Gastrocnemius medialis (tissue), 4 donors: ENCODE results near the gene MED13. TPM values are rescaled to one million over a fixed set of nuclear protein-coding genes. Genes with fewer than 3 reads are reported as not detected.

Experiments
- ATAC-seq, 2 donors: fragments of 150-250 bp; one replicate each; pipeline ENCODE4 v1.9.1; 2016
- DNase-seq, 2 donors: peaks; one replicate each; pipeline ENCODE4 v3.0.0-alpha.2; 2019
- H3K27ac ChIP-seq, 4 donors: fragments of 200-600 bp; sonication (generic); 1 replicate in 1 of 4; 2 replicates in 3 of 4; pipeline ENCODE4 v1.5.1; 2016 to 2018; ENCODE audit warnings: mild to moderate bottlenecking in 2 of 4, moderate library complexity in 1 of 4
- H3K27me3 ChIP-seq, 3 donors: fragments of 200-600 bp; sonication (generic) in 2 of 3; 1 replicate in 1 of 3; 2 replicates in 2 of 3; pipeline versions ENCODE4 v1.5.1 to v1.6.0; 2016 to 2019; ENCODE audit warnings: mild to moderate bottlenecking in 1 of 3, moderate library complexity in 1 of 3
- H3K36me3 ChIP-seq, 2 donors: fragments of 200-600 bp; sonication (generic) in 1 of 2; one replicate each; pipeline ENCODE4 v1.5.1; 2017 to 2018
- H3K4me1 ChIP-seq, 2 donors: fragments of 200-600 bp; sonication (generic) in 1 of 2; one replicate each; pipeline ENCODE4 v1.5.1; 2016 to 2017; ENCODE audit warnings: mild to moderate bottlenecking in 2 of 2
- H3K4me3 ChIP-seq, 4 donors: fragments of 200-600 bp; sonication (generic) in 3 of 4; 1 replicate in 1 of 4; 2 replicates in 3 of 4; pipeline ENCODE4 v1.5.1; 2016 to 2019; ENCODE audit warnings: mild to moderate bottlenecking in 2 of 4
- H3K9me3 ChIP-seq, 3 donors: fragments of 200-600 bp; sonication (generic) in 2 of 3; 1 replicate in 1 of 3; 2 replicates in 2 of 3; pipeline ENCODE4 v1.5.1; 2016 to 2019
- CTCF ChIP-seq, 5 experiments: fragments of 450-650 bp in 3 of 5; fragments of 200-600 bp in 2 of 5; sonication (generic) in 2 of 5; IDR thresholded peaks in 4 of 5; conservative IDR thresholded peaks in 1 of 5; 1 replicate in 4 of 5; 2 replicates in 1 of 5; pipeline ENCODE4 v1.5.1; 2016 to 2019; ENCODE audit warnings: antibody characterized with exemption in 5 of 5, mild to moderate bottlenecking in 3 of 5, moderate library complexity in 3 of 5
- POLR2A ChIP-seq, 2 donors: fragments of 450-650 bp; IDR thresholded peaks; one replicate each; pipeline ENCODE4 v1.6.1; 2017; ENCODE audit warnings: antibody characterized with exemption in 2 of 2, mild to moderate bottlenecking in 2 of 2, moderate library complexity in 2 of 2
- in situ Hi-C, 4 donors: fragments of 200-750 bp; cut with MboI; loops; one replicate each; pipeline versions ENCODE4 v1.15.0 to v1.8.0; 2017; ENCODE audit warnings: low sequenced_read_pairs in 4 of 4
- intact Hi-C: fragments of 100-400 bp; cut with DNase I; formaldehyde crosslinking; loops from one replicate; pipeline ENCODE4 v1.15.1; 2023; ENCODE audit warnings: low total_unique reads
- total RNA-seq, 4 donors: library from RNA; depleted of rRNA; stranded (reverse); fragments of >200 nt; gene quantifications; one replicate each; pipeline versions ENCODE4 v1.1.0 to v1.2.3, GENCODE V29; 2016

MED13 gene
- total RNA-seq, 4 donors from 2014 or later = 54.9 to 142 (median 67.8) TPM

- ATAC-seq (no peak), DNase-seq (no peak)
- Histone ChIP-seq H3K4me3 (no peak overlapping the region), H3K36me3 (peaks cover 0 to 38% of the 10 kb centered on the region in 2 donors), H3K27me3 (no peaks in the 10 kb centered on the region), H3K27ac (peak overlapping the region; percentile 6 to 65 (median 38)), H3K9me3 (no peaks in the 10 kb centered on the region), H3K4me1 (peaks cover 33 to 49% of the 10 kb centered on the region in 2 donors)
- in situ Hi-C loops = no loop called here
- intact Hi-C loops = no loop called here
- TF ChIP-seq POLR2A (IDR thresholded peaks at IDR 0.05) (no peak), CTCF (IDR thresholded peaks at IDR 0.05 in 4 of 5, conservative IDR thresholded peaks at IDR 0.05 in 1 of 5) (no peak)
These were observed 19.6 kb downstream of the MED13 start for GRCh38 chr17:62045517-62045916.

GRCh38 chr17:62045109-62045508 lies 20.0 kb downstream of the MED13 start:
- peak overlapping the region in 3 of 4 donors; percentile 38 to 65 (median 43) for H3K27ac ChIP-seq
- H3K4me3 ChIP-seq = no peak overlapping the region
- H3K36me3 ChIP-seq = peaks cover 0 to 34% of the 10 kb centered on the region in 2 donors
- H3K4me1 ChIP-seq = peaks cover 33 to 49% of the 10 kb centered on the region in 2 donors
- no peaks in the 10 kb centered on the region for H3K9me3 ChIP-seq
- no peaks in the 10 kb centered on the region for H3K27me3 ChIP-seq
- in situ Hi-C loops = no loop called here
- TF ChIP-seq CTCF (IDR thresholded peaks at IDR 0.05 in 4 of 5, conservative IDR thresholded peaks at IDR 0.05 in 1 of 5) (no peak), POLR2A (IDR thresholded peaks at IDR 0.05) (no peak)
- intact Hi-C loops = no loop called here
- DNase-seq (no peak), ATAC-seq (no peak)

- ATAC-seq = no peak
- intact Hi-C loops = no loop called here
These were observed 21.5 kb downstream of the MED13 start for GRCh38 chr17:62043602-62044001.

GRCh38 chr17:62043140-62043539 lies 21.9 kb downstream of the MED13 start:
- H3K27ac ChIP-seq = peak overlapping the region in 3 of 4 donors; percentile 3 to 65 (median 43)
- in situ Hi-C loops = no loop called here
- ATAC-seq = no peak
- no peaks in the 10 kb centered on the region for H3K27me3 ChIP-seq
- H3K9me3 ChIP-seq = no peaks in the 10 kb centered on the region
- DNase-seq = no peak
- TF ChIP-seq CTCF (IDR thresholded peaks at IDR 0.05 in 4 of 5, conservative IDR thresholded peaks at IDR 0.05 in 1 of 5) (no peak), POLR2A (IDR thresholded peaks at IDR 0.05) (no peak)
- intact Hi-C loops = no loop called here
- H3K4me3 ChIP-seq = no peak overlapping the region
- H3K4me1 ChIP-seq = peaks cover 31 to 38% of the 10 kb centered on the region in 2 donors
- H3K36me3 ChIP-seq = peaks cover 0 to 23% of the 10 kb centered on the region in 2 donors

More at GRCh38 chr17:62043602-62044001, 21.5 kb downstream of the MED13 start:
- in situ Hi-C loops = no loop called here
- Histone ChIP-seq H3K4me3 (no peak overlapping the region), H3K9me3 (no peaks in the 10 kb centered on the region), H3K36me3 (peaks cover 0 to 23% of the 10 kb centered on the region in 2 donors), H3K4me1 (peaks cover 34 to 41% of the 10 kb centered on the region in 2 donors), H3K27me3 (no peaks in the 10 kb centered on the region), H3K27ac (peak overlapping the region in 3 of 4 donors; percentile 3 to 65 (median 43))
- TF ChIP-seq CTCF (IDR thresholded peaks at IDR 0.05 in 4 of 5, conservative IDR thresholded peaks at IDR 0.05 in 1 of 5) = no peak
- TF ChIP-seq POLR2A (IDR thresholded peaks at IDR 0.05) = no peak
- DNase-seq = no peak

GRCh38 chr17:62038248-62038647 lies 26.8 kb downstream of the MED13 start:
- Histone ChIP-seq H3K36me3 (peaks cover 0 to 8% of the 10 kb centered on the region in 2 donors), H3K27ac (peak overlapping the region; percentile 65 to 87 (median 80)), H3K4me1 (peaks cover 29 to 43% of the 10 kb centered on the region in 2 donors), H3K27me3 (no peaks in the 10 kb centered on the region), H3K9me3 (no peaks in the 10 kb centered on the region), H3K4me3 (no peak overlapping the region)
- in situ Hi-C loops (no loop called here), intact Hi-C loops (no loop called here)
- ATAC-seq (no peak), DNase-seq (no peak)
- TF ChIP-seq POLR2A (IDR thresholded peaks at IDR 0.05) = no peak
- TF ChIP-seq CTCF (IDR thresholded peaks at IDR 0.05 in 4 of 5, conservative IDR thresholded peaks at IDR 0.05 in 1 of 5) = no peak
